GM23338 (cell line): Measurements from ENCODE around the gene IQGAP2. TPM values are rescaled to one million over a fixed set of nuclear protein-coding genes. Genes with fewer than 3 reads are reported as not detected.

ENCODE experiments used
- ATAC-seq: fragments of 200-7000 bp; cut with Tn5 transposase; 3 replicates; pipeline ENCODE4 v1.9.1; 2020
- DNase-seq: peaks from one replicate; pipeline ENCODE4 v3.0.0-alpha.2; 2015; ENCODE audit warnings: low spot score
- H2AFZ ChIP-seq: fragments of 200-600 bp; sonication (generic); 2 replicates; pipeline ENCODE4 v1.8.0; 2016; ENCODE audit warnings: antibody characterized with exemption, mild to moderate bottlenecking, moderate library complexity
- H3F3A ChIP-seq: fragments of 200-600 bp; sonication (generic); replicated peaks from 2 replicates; pipeline ENCODE4 v1.8.0; 2017; ENCODE audit warnings: antibody characterized with exemption, mixed run types, low read depth
- H3K27ac ChIP-seq: fragments of 200-600 bp; sonication (generic); 2 replicates; pipeline ENCODE4 v1.6.1; 2016; ENCODE audit warnings: low read depth
- H3K27me3 ChIP-seq: fragments of 200-600 bp; sonication (generic); 2 replicates; pipeline ENCODE4 v1.8.0; 2016; ENCODE audit warnings: mild to moderate bottlenecking, mixed run types, moderate library complexity; ENCODE audit not compliant: insufficient read depth
- H3K36me3 ChIP-seq: fragments of 200-600 bp; sonication (generic); 2 replicates; pipeline ENCODE4 v1.8.0; 2016; ENCODE audit warnings: mild to moderate bottlenecking; ENCODE audit not compliant: insufficient read depth
- H3K4me1 ChIP-seq: fragments of 200-600 bp; sonication (generic); 2 replicates; pipeline ENCODE4 v1.8.0; 2016; ENCODE audit warnings: mild to moderate bottlenecking, moderate library complexity; ENCODE audit not compliant: insufficient read depth
- H3K4me2 ChIP-seq: fragments of 200-600 bp; sonication (generic); 2 replicates; pipeline ENCODE4 v1.7.1; 2017; ENCODE audit warnings: mixed run types
- H3K4me3 ChIP-seq: fragments of 200-600 bp; sonication (generic); 2 replicates; pipeline ENCODE4 v1.6.1; 2016; ENCODE audit warnings: mixed run types
- H3K79me2 ChIP-seq: fragments of 200-600 bp; sonication (generic); replicated peaks from 2 replicates; pipeline ENCODE4 v1.8.0; 2017; ENCODE audit warnings: mild to moderate bottlenecking; ENCODE audit not compliant: insufficient read depth
- H3K9me2 ChIP-seq: fragments of 200-600 bp; sonication (generic); 2 replicates; pipeline ENCODE4 v1.8.0; 2017; ENCODE audit not compliant: insufficient read depth
- H4K20me1 ChIP-seq: fragments of 200-600 bp; sonication (generic); replicated peaks from 2 replicates; pipeline ENCODE4 v1.8.0; 2017; ENCODE audit warnings: mild to moderate bottlenecking; ENCODE audit not compliant: insufficient read depth
- H3K27ac Mint-ChIP-seq: 2 replicates; pipeline ENCODE4 v1.8.0; 2020; ENCODE audit warnings: inconsistent platforms, mild to moderate bottlenecking, moderate library complexity, mixed read lengths
- H3K27me3 Mint-ChIP-seq: 3 replicates; pipeline ENCODE4 v1.8.0; 2022; ENCODE audit warnings: low read depth, mild to moderate bottlenecking, moderate library complexity, mixed read lengths, inconsistent platforms; ENCODE audit not compliant: insufficient read depth, poor library complexity
- H3K36me3 Mint-ChIP-seq: 3 replicates; pipeline ENCODE4 v1.8.0; 2021; ENCODE audit warnings: low read depth, mild to moderate bottlenecking, inconsistent platforms, moderate library complexity, mixed read lengths
- H3K4me1 Mint-ChIP-seq: 3 replicates; pipeline ENCODE4 v1.8.0; 2020; ENCODE audit warnings: mild to moderate bottlenecking, inconsistent platforms, mixed read lengths
- H3K4me3 Mint-ChIP-seq: 3 replicates; pipeline ENCODE4 v1.8.0; 2021; ENCODE audit warnings: moderate library complexity, mild to moderate bottlenecking, inconsistent platforms, mixed read lengths
- H3K9me3 Mint-ChIP-seq: 3 replicates; pipeline ENCODE4 v1.8.0; 2020; ENCODE audit warnings: moderate library complexity, mild to moderate bottlenecking, inconsistent platforms, mixed read lengths
- CREB1 ChIP-seq: fragments of 250-450 bp; sonication (Bioruptor Pico); IDR thresholded peaks from 2 replicates; pipeline ENCODE4 v1.5.0; 2020; ENCODE audit warnings: low read depth, mild to moderate bottlenecking, moderate library complexity
- EZH2 ChIP-seq: fragments of 200-600 bp; sonication (generic); IDR thresholded peaks from one replicate; pipeline ENCODE4 v1.8.0; 2017; ENCODE audit warnings: antibody characterized with exemption, mild to moderate bottlenecking, low read depth; ENCODE audit not compliant: unreplicated experiment
- JUNB ChIP-seq: IDR thresholded peaks from one replicate; pipeline ENCODE4 v1.6.1; 2016; ENCODE audit warnings: antibody characterized with exemption; ENCODE audit not compliant: unreplicated experiment
- NANOG ChIP-seq: IDR thresholded peaks from 2 replicates; pipeline ENCODE4 v1.6.1; 2016; ENCODE audit warnings: antibody characterized with exemption, borderline replicate concordance
- POLR2AphosphoS5 ChIP-seq: IDR thresholded peaks from 2 replicates; pipeline ENCODE4 v1.6.1; 2016; ENCODE audit warnings: antibody characterized with exemption, low read depth
- STAT1 ChIP-seq: IDR thresholded peaks from one replicate; pipeline ENCODE4 v1.6.1; 2016; ENCODE audit warnings: antibody characterized with exemption; ENCODE audit not compliant: unreplicated experiment
- ZNF114 ChIP-seq: fragments of 250-450 bp; sonication (Bioruptor Pico); IDR thresholded peaks from 2 replicates; pipeline ENCODE4 v1.5.0; 2020; ENCODE audit warnings: mild to moderate bottlenecking, moderate library complexity
- ZNF331 ChIP-seq: fragments of 250-450 bp; sonication (Bioruptor Pico); IDR thresholded peaks from 2 replicates; pipeline ENCODE4 v1.5.0; 2020; ENCODE audit warnings: low read depth, mild to moderate bottlenecking, moderate library complexity
- polyA plus RNA-seq: library from polyadenylated mRNA; unstranded; fragments of >200 nt; fragmentation: Nextera tagmentation; extraction: Ambion mirVana; gene quantifications from 2 replicates; pipeline ENCODE4 v1.2.1, GENCODE V29; 2016
- total RNA-seq: library from RNA; depleted of rRNA; stranded (reverse); fragments of >200 nt; shearing (Covaris generic); gene quantifications from 2 replicates; pipeline ENCODE4 v1.2.3, GENCODE V29; 2014
- TF ChIP-seq, protein P1 (sequence below): IDR thresholded peaks from one replicate; pipeline ENCODE4 v1.6.1; 2018; ENCODE audit warnings: antibody characterized with exemption; ENCODE audit not compliant: unreplicated experiment
- TF ChIP-seq, protein P2 (sequence below): IDR thresholded peaks from 2 replicates; pipeline ENCODE4 v1.6.1; 2016; ENCODE audit warnings: antibody characterized with exemption
- TF ChIP-seq, protein P3 (sequence below), 2 experiments: fragments of 200-600 bp in 1 of 2; sonication (generic) in 1 of 2; conservative IDR thresholded peaks; 2 replicates each; pipeline versions ENCODE4 v1.5.1 to v1.6.1; 2016 to 2017; ENCODE audit warnings: antibody characterized with exemption in 2 of 2, low read depth in 2 of 2, mild to moderate bottlenecking in 2 of 2, moderate library complexity in 1 of 2
- TF ChIP-seq, protein P4 (sequence below): fragments of 250-450 bp; sonication (Bioruptor Pico); IDR thresholded peaks from 2 replicates; pipeline ENCODE4 v1.5.0; 2020; ENCODE audit warnings: mild to moderate bottlenecking, moderate library complexity

IQGAP2 gene
- total and polyA plus RNA-seq, 2 experiments from 2014 or later: 60.0 to 86.5 TPM

DNA sequence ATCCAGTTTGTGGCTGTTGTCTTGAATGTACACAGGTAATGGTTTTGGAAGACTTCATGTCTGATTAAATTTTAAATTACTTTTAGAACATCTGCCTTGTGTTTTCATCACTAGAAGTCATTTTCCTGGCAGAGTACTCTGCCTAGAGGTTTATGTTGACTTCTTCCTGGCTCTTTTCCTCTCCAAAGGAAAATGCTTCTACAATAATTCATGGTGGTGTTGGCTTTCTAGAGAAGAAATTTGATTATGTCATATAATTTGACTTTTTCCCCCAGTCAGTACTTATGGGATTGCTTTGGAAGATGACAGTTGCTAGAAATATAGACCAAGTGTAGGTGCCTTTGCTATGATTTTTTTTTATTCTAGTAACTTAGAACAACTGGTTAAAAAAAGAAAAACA lies 173.4 kb downstream of the IQGAP2 start:
- Histone ChIP-seq H3K4me1 (0 out of 2 replicates have a peak, but pooled peaks cover 3% of the 10 kb centered on the region), H3K9me2 (no peaks in the 10 kb centered on the region), H3F3A (no peaks in the 10 kb centered on the region), H3K36me3 (no peaks in the 10 kb centered on the region), H3K27me3 (no peaks in the 10 kb centered on the region), H3K27ac (no peak overlapping the region), H4K20me1 (no peaks in the 10 kb centered on the region), H3K4me3 (no peak overlapping the region), H2AFZ (no peak overlapping the region), H3K79me2 (no peaks in the 10 kb centered on the region), H3K4me2 (no peak overlapping the region)
- no peak overlapping the region for H3K4me3 Mint-ChIP-seq
- H3K27me3 Mint-ChIP-seq: no peaks in the 10 kb centered on the region
- no peaks in the 10 kb centered on the region for H3K9me3 Mint-ChIP-seq
- TF ChIP-seq CREB1 (no peak), POLR2AphosphoS5 (no peak), ZNF331 (CRISPR knock-in tag) (no peak), ZNF114 (no peak), STAT1 (no peak), NANOG (no peak), JUNB (no peak), EZH2 (no peak)
- TF ChIP-seq, protein P1, sequence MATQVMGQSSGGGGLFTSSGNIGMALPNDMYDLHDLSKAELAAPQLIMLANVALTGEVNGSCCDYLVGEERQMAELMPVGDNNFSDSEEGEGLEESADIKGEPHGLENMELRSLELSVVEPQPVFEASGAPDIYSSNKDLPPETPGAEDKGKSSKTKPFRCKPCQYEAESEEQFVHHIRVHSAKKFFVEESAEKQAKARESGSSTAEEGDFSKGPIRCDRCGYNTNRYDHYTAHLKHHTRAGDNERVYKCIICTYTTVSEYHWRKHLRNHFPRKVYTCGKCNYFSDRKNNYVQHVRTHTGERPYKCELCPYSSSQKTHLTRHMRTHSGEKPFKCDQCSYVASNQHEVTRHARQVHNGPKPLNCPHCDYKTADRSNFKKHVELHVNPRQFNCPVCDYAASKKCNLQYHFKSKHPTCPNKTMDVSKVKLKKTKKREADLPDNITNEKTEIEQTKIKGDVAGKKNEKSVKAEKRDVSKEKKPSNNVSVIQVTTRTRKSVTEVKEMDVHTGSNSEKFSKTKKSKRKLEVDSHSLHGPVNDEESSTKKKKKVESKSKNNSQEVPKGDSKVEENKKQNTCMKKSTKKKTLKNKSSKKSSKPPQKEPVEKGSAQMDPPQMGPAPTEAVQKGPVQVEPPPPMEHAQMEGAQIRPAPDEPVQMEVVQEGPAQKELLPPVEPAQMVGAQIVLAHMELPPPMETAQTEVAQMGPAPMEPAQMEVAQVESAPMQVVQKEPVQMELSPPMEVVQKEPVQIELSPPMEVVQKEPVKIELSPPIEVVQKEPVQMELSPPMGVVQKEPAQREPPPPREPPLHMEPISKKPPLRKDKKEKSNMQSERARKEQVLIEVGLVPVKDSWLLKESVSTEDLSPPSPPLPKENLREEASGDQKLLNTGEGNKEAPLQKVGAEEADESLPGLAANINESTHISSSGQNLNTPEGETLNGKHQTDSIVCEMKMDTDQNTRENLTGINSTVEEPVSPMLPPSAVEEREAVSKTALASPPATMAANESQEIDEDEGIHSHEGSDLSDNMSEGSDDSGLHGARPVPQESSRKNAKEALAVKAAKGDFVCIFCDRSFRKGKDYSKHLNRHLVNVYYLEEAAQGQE: no peak
- TF ChIP-seq, protein P2, sequence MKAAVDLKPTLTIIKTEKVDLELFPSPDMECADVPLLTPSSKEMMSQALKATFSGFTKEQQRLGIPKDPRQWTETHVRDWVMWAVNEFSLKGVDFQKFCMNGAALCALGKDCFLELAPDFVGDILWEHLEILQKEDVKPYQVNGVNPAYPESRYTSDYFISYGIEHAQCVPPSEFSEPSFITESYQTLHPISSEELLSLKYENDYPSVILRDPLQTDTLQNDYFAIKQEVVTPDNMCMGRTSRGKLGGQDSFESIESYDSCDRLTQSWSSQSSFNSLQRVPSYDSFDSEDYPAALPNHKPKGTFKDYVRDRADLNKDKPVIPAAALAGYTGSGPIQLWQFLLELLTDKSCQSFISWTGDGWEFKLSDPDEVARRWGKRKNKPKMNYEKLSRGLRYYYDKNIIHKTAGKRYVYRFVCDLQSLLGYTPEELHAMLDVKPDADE: no peak
- TF ChIP-seq, protein P3, sequence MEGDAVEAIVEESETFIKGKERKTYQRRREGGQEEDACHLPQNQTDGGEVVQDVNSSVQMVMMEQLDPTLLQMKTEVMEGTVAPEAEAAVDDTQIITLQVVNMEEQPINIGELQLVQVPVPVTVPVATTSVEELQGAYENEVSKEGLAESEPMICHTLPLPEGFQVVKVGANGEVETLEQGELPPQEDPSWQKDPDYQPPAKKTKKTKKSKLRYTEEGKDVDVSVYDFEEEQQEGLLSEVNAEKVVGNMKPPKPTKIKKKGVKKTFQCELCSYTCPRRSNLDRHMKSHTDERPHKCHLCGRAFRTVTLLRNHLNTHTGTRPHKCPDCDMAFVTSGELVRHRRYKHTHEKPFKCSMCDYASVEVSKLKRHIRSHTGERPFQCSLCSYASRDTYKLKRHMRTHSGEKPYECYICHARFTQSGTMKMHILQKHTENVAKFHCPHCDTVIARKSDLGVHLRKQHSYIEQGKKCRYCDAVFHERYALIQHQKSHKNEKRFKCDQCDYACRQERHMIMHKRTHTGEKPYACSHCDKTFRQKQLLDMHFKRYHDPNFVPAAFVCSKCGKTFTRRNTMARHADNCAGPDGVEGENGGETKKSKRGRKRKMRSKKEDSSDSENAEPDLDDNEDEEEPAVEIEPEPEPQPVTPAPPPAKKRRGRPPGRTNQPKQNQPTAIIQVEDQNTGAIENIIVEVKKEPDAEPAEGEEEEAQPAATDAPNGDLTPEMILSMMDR (conservative IDR thresholded peaks at IDR 0.05; ENCODE audit: low read depth in 2 of 2): no peak
- TF ChIP-seq, protein P4, sequence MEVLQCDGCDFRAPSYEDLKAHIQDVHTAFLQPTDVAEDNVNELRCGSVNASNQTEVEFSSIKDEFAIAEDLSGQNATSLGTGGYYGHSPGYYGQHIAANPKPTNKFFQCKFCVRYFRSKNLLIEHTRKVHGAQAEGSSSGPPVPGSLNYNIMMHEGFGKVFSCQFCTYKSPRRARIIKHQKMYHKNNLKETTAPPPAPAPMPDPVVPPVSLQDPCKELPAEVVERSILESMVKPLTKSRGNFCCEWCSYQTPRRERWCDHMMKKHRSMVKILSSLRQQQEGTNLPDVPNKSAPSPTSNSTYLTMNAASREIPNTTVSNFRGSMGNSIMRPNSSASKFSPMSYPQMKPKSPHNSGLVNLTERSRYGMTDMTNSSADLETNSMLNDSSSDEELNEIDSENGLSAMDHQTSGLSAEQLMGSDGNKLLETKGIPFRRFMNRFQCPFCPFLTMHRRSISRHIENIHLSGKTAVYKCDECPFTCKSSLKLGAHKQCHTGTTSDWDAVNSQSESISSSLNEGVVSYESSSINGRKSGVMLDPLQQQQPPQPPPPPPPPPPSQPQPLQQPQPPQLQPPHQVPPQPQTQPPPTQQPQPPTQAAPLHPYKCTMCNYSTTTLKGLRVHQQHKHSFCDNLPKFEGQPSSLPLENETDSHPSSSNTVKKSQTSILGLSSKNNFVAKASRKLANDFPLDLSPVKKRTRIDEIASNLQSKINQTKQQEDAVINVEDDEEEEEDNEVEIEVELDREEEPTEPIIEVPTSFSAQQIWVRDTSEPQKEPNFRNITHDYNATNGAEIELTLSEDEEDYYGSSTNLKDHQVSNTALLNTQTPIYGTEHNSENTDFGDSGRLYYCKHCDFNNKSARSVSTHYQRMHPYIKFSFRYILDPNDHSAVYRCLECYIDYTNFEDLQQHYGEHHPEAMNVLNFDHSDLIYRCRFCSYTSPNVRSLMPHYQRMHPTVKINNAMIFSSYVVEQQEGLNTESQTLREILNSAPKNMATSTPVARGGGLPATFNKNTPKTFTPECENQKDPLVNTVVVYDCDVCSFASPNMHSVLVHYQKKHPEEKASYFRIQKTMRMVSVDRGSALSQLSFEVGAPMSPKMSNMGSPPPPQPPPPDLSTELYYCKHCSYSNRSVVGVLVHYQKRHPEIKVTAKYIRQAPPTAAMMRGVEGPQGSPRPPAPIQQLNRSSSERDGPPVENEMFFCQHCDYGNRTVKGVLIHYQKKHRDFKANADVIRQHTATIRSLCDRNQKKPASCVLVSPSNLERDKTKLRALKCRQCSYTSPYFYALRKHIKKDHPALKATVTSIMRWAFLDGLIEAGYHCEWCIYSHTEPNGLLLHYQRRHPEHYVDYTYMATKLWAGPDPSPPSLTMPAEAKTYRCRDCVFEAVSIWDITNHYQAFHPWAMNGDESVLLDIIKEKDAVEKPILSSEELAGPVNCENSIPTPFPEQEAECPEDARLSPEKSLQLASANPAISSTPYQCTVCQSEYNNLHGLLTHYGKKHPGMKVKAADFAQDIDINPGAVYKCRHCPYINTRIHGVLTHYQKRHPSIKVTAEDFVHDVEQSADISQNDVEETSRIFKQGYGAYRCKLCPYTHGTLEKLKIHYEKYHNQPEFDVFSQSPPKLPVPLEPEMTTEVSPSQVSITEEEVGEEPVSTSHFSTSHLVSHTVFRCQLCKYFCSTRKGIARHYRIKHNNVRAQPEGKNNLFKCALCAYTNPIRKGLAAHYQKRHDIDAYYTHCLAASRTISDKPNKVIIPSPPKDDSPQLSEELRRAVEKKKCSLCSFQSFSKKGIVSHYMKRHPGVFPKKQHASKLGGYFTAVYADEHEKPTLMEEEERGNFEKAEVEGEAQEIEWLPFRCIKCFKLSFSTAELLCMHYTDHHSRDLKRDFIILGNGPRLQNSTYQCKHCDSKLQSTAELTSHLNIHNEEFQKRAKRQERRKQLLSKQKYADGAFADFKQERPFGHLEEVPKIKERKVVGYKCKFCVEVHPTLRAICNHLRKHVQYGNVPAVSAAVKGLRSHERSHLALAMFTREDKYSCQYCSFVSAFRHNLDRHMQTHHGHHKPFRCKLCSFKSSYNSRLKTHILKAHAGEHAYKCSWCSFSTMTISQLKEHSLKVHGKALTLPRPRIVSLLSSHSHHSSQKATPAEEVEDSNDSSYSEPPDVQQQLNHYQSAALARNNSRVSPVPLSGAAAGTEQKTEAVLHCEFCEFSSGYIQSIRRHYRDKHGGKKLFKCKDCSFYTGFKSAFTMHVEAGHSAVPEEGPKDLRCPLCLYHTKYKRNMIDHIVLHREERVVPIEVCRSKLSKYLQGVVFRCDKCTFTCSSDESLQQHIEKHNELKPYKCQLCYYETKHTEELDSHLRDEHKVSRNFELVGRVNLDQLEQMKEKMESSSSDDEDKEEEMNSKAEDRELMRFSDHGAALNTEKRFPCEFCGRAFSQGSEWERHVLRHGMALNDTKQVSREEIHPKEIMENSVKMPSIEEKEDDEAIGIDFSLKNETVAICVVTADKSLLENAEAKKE (CRISPR knock-in tag): no peak
- DNase-seq: no peak
- ATAC-seq: no peak
- H3K4me1 Mint-ChIP-seq: peaks cover 5% of the 10 kb centered on the region; the same call in 1 of the 3 replicates
- H3K27ac Mint-ChIP-seq: no peak overlapping the region
- H3K36me3 Mint-ChIP-seq: no peaks in the 10 kb centered on the region
